ENCODE results near the gene DHRSX. TPM values are rescaled to one million over a fixed set of nuclear protein-coding genes. Genes with fewer than 3 reads are reported as not detected.
"Not testable (repeated sequence)": the region's sequence is repeated elsewhere in the genome, so short reads cannot be mapped to it uniquely, and the experiment has no call there.

DHRSX gene
- total and polyA plus RNA-seq, 7 experiments from 2014 or later: 15.0 to 26.2 (median 17.6) TPM

DNA sequence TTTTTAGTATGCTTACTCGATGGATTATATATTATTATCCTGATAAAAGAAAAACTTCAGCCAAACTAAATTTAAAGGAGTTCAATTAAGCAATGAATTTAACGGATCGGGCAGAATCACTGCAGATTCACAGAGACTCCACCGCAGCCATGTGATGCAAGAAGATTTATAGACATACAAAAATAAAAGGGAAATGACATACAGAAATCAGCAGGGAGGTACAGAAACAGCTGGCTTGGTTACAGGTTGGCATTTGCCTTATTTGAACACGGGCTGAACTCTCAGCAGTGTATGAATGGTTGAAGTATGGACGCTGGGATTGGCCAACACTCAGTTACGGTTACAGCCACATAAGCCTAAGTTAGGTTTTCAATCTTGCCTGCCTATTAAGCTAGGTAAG, 35.4 kb upstream of the DHRSX start:
- no peak for DNase-seq
- Histone ChIP-seq H3K36me3 (ENCODE audit: control insufficient read depth in 2 of 3, insufficient read depth in 3 of 3, low read length in 3 of 3) (no peaks in the 10 kb centered on the region), H3K27me3 (ENCODE audit: control insufficient read depth in 2 of 2, insufficient read depth in 2 of 2, low read length in 2 of 2) (no peaks in the 10 kb centered on the region), H3K9me3 (ENCODE audit: control insufficient read depth in 2 of 3, low read length in 3 of 3) (no peaks in the 10 kb centered on the region), H3K4me3 (ENCODE audit: low read length) (no peak overlapping the region), H3K27ac (ENCODE audit: low read depth, low read length) (no peak overlapping the region), H3K4me1 (ENCODE audit: control insufficient read depth in 2 of 2, insufficient read depth in 2 of 2, low read length in 2 of 2) (no peaks in the 10 kb centered on the region)
- intact Hi-C loops (cut with micrococcal nuclease): no loop called here
- Mint-ChIP-seq H3K36me3 (no peaks in the 10 kb centered on the region), H3K27ac (no peak overlapping the region), H3K4me1 (no peaks in the 10 kb centered on the region), H3K9me3 (peaks cover 0 to 4% (median 0%) of the 10 kb centered on the region in 11 donors), H3K4me3 (no peak overlapping the region), H3K27me3 (peaks cover 0 to 17% (median 0%) of the 10 kb centered on the region in 5 donors)
- no peak for ATAC-seq
- ChIA-PET POLR2A (no interaction called here), CTCF (no interaction called here)

DNA sequence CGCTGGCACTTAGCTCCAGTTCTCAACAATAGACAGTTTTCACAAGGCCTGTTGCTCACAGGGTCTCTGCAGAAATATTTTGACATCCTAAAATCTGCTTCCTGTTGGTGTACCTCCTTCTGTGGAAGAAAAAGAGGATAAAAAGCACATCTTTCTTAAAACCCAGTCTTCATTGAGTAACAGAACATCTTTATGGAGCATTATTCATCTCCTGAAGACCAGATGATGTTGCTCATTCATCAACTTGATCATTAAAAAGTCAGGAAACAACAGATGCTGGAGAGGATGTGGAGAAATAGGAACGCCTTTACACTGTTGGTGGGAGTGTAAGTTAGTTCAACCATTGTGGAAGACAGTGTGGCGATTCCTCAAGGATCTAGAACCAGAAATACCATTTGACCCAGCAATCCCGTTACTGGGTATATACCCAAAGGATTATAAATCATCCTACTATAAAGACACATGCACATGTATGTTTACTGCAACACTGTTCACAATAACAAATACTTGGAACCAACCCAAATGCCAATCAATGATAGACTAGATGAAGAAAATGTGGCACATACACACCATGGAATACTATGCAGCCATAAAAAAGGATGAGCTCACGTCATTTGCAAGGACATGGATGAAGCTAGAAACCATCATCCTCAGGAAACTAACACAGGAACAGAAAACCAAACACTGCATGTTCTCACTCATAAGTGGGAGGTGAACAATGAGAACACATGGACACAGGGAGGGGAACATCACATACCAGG, 33.7 kb upstream of the DHRSX start:
- H3K4me1 ChIP-seq (ENCODE audit: control insufficient read depth in 2 of 2, insufficient read depth in 2 of 2, low read length in 2 of 2); H3K4me1 Mint-ChIP-seq; H3K4me3 ChIP-seq (ENCODE audit: low read length); POLR2A ChIA-PET; H3K36me3 ChIP-seq (ENCODE audit: control insufficient read depth in 2 of 3, insufficient read depth in 3 of 3, low read length in 3 of 3); H3K9me3 ChIP-seq (ENCODE audit: control insufficient read depth in 2 of 3, low read length in 3 of 3); H3K4me3 Mint-ChIP-seq; H3K36me3 Mint-ChIP-seq; H3K27me3 ChIP-seq (ENCODE audit: control insufficient read depth in 2 of 2, insufficient read depth in 2 of 2, low read length in 2 of 2); H3K27ac ChIP-seq (ENCODE audit: low read depth, low read length); H3K27ac Mint-ChIP-seq; intact Hi-C loops (cut with micrococcal nuclease); DNase-seq; H3K9me3 Mint-ChIP-seq; ATAC-seq; CTCF ChIA-PET: not testable (repeated sequence)
- H3K27me3 Mint-ChIP-seq: peaks cover 0 to 17% (median 0%) of the 10 kb centered on the region in 5 donors

DNA sequence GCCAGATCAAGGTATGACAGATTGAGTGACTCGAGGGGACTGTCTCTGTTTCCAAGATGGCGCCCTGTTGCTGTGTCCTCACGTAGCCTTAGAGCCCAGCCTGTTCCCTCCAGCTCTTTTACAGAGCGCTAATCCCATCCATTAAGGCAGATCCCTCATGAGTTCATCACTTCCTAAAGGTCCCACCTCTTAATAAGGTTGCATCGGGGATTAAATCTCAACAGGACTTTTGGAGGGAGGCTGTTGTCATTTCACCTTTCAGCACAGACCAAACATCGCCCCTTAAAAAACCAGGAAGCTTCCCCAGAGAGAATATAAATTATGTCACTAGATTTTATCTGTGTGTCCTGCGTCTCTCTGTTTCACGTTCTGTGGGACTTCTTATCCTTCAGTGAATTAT, 32.6 kb upstream of the DHRSX start:
- Histone ChIP-seq H3K27ac (ENCODE audit: low read depth, low read length) (no peak overlapping the region), H3K27me3 (ENCODE audit: control insufficient read depth in 2 of 2, insufficient read depth in 2 of 2, low read length in 2 of 2) (no peaks in the 10 kb centered on the region), H3K4me3 (ENCODE audit: low read length) (no peak overlapping the region), H3K9me3 (ENCODE audit: control insufficient read depth in 2 of 3, low read length in 3 of 3) (no peaks in the 10 kb centered on the region), H3K4me1 (ENCODE audit: control insufficient read depth in 2 of 2, insufficient read depth in 2 of 2, low read length in 2 of 2) (no peaks in the 10 kb centered on the region), H3K36me3 (ENCODE audit: control insufficient read depth in 2 of 3, insufficient read depth in 3 of 3, low read length in 3 of 3) (no peaks in the 10 kb centered on the region)
- H3K27me3 Mint-ChIP-seq: peaks cover 0 to 17% (median 0%) of the 10 kb centered on the region in 5 donors
- ATAC-seq (no peak), DNase-seq (no peak)
- CTCF ChIA-PET: no interaction called here
- H3K4me1 Mint-ChIP-seq: no peaks in the 10 kb centered on the region
- intact Hi-C loops (cut with micrococcal nuclease): no loop called here
- H3K36me3 Mint-ChIP-seq: no peaks in the 10 kb centered on the region
- no peak overlapping the region for H3K4me3 Mint-ChIP-seq
- H3K9me3 Mint-ChIP-seq: peaks cover 0 to 4% (median 0%) of the 10 kb centered on the region in 11 donors
- no peak overlapping the region for H3K27ac Mint-ChIP-seq
- POLR2A ChIA-PET: no interaction called here

DNA sequence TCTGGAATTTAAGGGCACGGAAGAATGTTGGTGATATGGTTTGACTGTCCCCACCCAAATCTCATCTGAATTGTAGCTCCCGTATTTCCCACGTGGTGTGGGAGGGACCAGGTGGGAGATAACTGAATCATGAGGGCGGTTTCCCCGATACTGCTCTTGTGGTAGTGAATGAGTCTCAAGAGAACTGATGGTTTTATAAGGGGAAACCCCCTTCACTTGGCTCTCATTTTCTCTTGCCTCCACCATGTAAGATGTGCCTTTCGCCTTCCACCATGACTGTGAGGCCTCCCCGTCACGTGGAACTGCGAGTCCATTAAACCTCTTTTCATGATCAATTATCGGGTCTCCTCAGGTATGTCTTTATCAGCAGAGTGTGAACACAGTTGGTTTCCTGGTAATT, 25.6 kb upstream of the DHRSX start:
- intact Hi-C loops (cut with micrococcal nuclease): no loop called here
- ATAC-seq: no peak
- Histone ChIP-seq H3K36me3 (ENCODE audit: control insufficient read depth in 2 of 3, insufficient read depth in 3 of 3, low read length in 3 of 3) (no peaks in the 10 kb centered on the region), H3K9me3 (ENCODE audit: control insufficient read depth in 2 of 3, low read length in 3 of 3) (no peaks in the 10 kb centered on the region), H3K27me3 (ENCODE audit: control insufficient read depth in 2 of 2, insufficient read depth in 2 of 2, low read length in 2 of 2) (no peaks in the 10 kb centered on the region), H3K27ac (ENCODE audit: low read depth, low read length) (no peak overlapping the region), H3K4me3 (ENCODE audit: low read length) (no peak overlapping the region), H3K4me1 (ENCODE audit: control insufficient read depth in 2 of 2, insufficient read depth in 2 of 2, low read length in 2 of 2) (no peaks in the 10 kb centered on the region)
- Mint-ChIP-seq H3K36me3 (no peaks in the 10 kb centered on the region), H3K27ac (no peak overlapping the region), H3K27me3 (peaks cover 2 to 25% (median 14%) of the 10 kb centered on the region in 5 donors), H3K4me3 (no peak overlapping the region), H3K9me3 (no peaks in the 10 kb centered on the region), H3K4me1 (no peaks in the 10 kb centered on the region)
- POLR2A ChIA-PET: no interaction called here
- CTCF ChIA-PET: no interaction called here
- no peak for DNase-seq

DNA sequence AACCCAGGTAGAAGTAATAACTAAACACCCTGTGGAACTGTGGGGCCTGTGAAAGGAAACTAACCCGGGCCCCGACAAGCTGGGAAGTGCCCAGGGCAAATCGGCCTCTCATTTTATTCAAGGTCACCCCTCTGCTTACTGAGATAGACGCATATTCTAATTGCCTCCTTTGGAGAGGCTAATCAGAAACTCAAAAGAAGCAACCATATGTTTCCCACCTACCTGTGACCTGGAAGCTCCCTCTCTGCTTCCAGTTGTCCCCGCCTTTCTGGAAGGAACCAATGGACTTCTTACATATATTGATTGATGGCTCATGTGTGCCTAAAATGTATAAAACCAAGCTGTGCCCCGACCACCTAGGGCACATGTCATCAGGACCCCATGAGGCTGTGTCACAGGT, 23.1 kb upstream of the DHRSX start:
- Histone ChIP-seq H3K36me3 (ENCODE audit: control insufficient read depth in 2 of 3, insufficient read depth in 3 of 3, low read length in 3 of 3) (no peaks in the 10 kb centered on the region), H3K27me3 (ENCODE audit: control insufficient read depth in 2 of 2, insufficient read depth in 2 of 2, low read length in 2 of 2) (no peaks in the 10 kb centered on the region), H3K9me3 (ENCODE audit: control insufficient read depth in 2 of 3, low read length in 3 of 3) (no peaks in the 10 kb centered on the region), H3K27ac (ENCODE audit: low read depth, low read length) (no peak overlapping the region), H3K4me3 (ENCODE audit: low read length) (no peak overlapping the region), H3K4me1 (ENCODE audit: control insufficient read depth in 2 of 2, insufficient read depth in 2 of 2, low read length in 2 of 2) (no peaks in the 10 kb centered on the region)
- H3K27me3 Mint-ChIP-seq: peaks cover 2 to 25% (median 14%) of the 10 kb centered on the region in 5 donors
- no peak for ATAC-seq
- no peaks in the 10 kb centered on the region for H3K4me1 Mint-ChIP-seq
- H3K27ac Mint-ChIP-seq: no peak overlapping the region
- CTCF ChIA-PET: no interaction called here
- no peaks in the 10 kb centered on the region for H3K36me3 Mint-ChIP-seq
- POLR2A ChIA-PET: no interaction called here
- no peak overlapping the region for H3K4me3 Mint-ChIP-seq
- H3K9me3 Mint-ChIP-seq: no peaks in the 10 kb centered on the region
- no peak for DNase-seq
- intact Hi-C loops (cut with micrococcal nuclease): no loop called here

DNA sequence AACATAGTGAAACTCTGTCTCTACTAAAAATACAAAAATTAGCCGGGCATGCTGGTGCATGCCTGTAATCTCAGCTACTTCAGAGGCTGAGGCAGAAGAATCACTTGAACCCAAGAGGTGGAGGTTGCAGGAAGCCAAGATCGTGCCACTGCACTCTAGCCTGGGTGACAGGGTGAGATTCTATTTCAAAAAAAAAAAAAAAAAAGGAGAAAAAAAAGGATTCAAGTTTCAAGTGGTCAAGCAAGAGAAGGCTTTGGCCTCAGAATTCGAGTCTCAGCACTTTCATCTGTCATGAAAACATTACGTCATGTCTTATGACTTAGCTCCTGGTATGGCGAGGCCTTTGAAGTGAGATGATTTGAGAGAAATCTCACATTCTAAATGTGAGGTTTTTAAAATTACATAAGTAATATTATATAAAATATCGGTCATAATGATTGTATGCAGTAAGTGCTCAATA, 21.2 kb upstream of the DHRSX start:
- ATAC-seq (no peak), DNase-seq (no peak)
- intact Hi-C loops (cut with micrococcal nuclease): no loop called here
- ChIA-PET CTCF (no interaction called here), POLR2A (no interaction called here)
- H3K4me1 Mint-ChIP-seq: peaks cover 0 to 6% (median 0%) of the 10 kb centered on the region in 7 donors
- Histone ChIP-seq H3K4me3 (ENCODE audit: low read length) (no peak overlapping the region), H3K36me3 (ENCODE audit: control insufficient read depth in 2 of 3, insufficient read depth in 3 of 3, low read length in 3 of 3) (no peaks in the 10 kb centered on the region), H3K9me3 (ENCODE audit: control insufficient read depth in 2 of 3, low read length in 3 of 3) (no peaks in the 10 kb centered on the region), H3K27me3 (ENCODE audit: control insufficient read depth in 2 of 2, insufficient read depth in 2 of 2, low read length in 2 of 2) (no peaks in the 10 kb centered on the region), H3K27ac (ENCODE audit: low read depth, low read length) (no peak overlapping the region), H3K4me1 (ENCODE audit: control insufficient read depth in 2 of 2, insufficient read depth in 2 of 2, low read length in 2 of 2) (no peaks in the 10 kb centered on the region)
- no peaks in the 10 kb centered on the region for H3K9me3 Mint-ChIP-seq
- no peak overlapping the region for H3K4me3 Mint-ChIP-seq
- peaks cover 4 to 24% (median 13%) of the 10 kb centered on the region in 5 donors for H3K27me3 Mint-ChIP-seq
- no peak overlapping the region for H3K27ac Mint-ChIP-seq
- no peaks in the 10 kb centered on the region for H3K36me3 Mint-ChIP-seq

Measured in naive thymus-derived CD4-positive, alpha-beta T cell (primary cell).